NCI-H1694 treated with DMSO at 0.1 percent for 48 hours (cell line): ENCODE measurements around the gene PPP1R37.
"Not testable (repeated sequence)": the region's sequence is repeated elsewhere in the genome, so short reads cannot be mapped to it uniquely, and the experiment has no call there.

ENCODE experiments used
- DNase-seq: peaks from one replicate; lab custom pipeline; 2025; lab: John Stamatoyannopoulos, UW

The PPP1R37 gene

GRCh38 chr19:45095496-45096413, 2.8 kb downstream of the PPP1R37 start:
- no peak for DNase-seq

GRCh38 chr19:45096700-45097099, 3.7 kb downstream of the PPP1R37 start:
- DNase-seq, result no peak

- DNase-seq, result no peak
Observed at GRCh38 chr19:45097450-45097775, 4.4 kb downstream of the PPP1R37 start.

GRCh38 chr19:45097776-45098520, 5.0 kb downstream of the PPP1R37 start:
- no peak for DNase-seq

GRCh38 chr19:45098521-45099466, 5.8 kb downstream of the PPP1R37 start:
- DNase-seq, result peak; percentile 43

- DNase-seq, result no peak
Observed at GRCh38 chr19:45099467-45100191, 6.7 kb downstream of the PPP1R37 start.

GRCh38 chr19:45100201-45100600, 7.2 kb downstream of the PPP1R37 start:
- no peak for DNase-seq

- no peak for DNase-seq
Observed at GRCh38 chr19:45100846-45101252, 7.9 kb downstream of the PPP1R37 start.

- no peak for DNase-seq
Observed at GRCh38 chr19:45101806-45102205, 8.8 kb downstream of the PPP1R37 start.

GRCh38 chr19:45102481-45102880, 9.5 kb downstream of the PPP1R37 start:
- DNase-seq, result no peak

GRCh38 chr19:45103156-45103507, 10.2 kb downstream of the PPP1R37 start:
- peak; percentile 26 for DNase-seq

- DNase-seq, result no peak
Observed at GRCh38 chr19:45103508-45104319, 10.7 kb downstream of the PPP1R37 start.

GRCh38 chr19:45104658-45105349, 11.8 kb downstream of the PPP1R37 start:
- DNase-seq, result no peak

- not testable (repeated sequence) for DNase-seq
Observed at GRCh38 chr19:45106363-45106762, 13.4 kb downstream of the PPP1R37 start.

GRCh38 chr19:45107621-45108150, 14.7 kb downstream of the PPP1R37 start:
- DNase-seq, result no peak

- DNase-seq, result no peak
Observed at GRCh38 chr19:45110851-45111266, 17.9 kb downstream of the PPP1R37 start.

- DNase-seq, result no peak
Observed at GRCh38 chr19:45112111-45112827, 19.3 kb downstream of the PPP1R37 start.

- DNase-seq, result no peak
Observed at GRCh38 chr19:45113628-45114027, 20.6 kb downstream of the PPP1R37 start.

- DNase-seq, result no peak
Observed at GRCh38 chr19:45114116-45114515, 21.1 kb downstream of the PPP1R37 start.
